Measurements from ENCODE around the gene QSOX1.

Gene QSOX1

GRCh38 chr1:180239145-180240096 lies 84.8 kb downstream of the QSOX1 start:
- DNase-seq (ENCODE audit: insufficient read length, low spot score) = no peak
- TF ChIP-seq SPI1 (IDR thresholded peaks at IDR 0.05; ENCODE audit: low read depth, low read length) (no peak), PAX5 (IDR thresholded peaks at IDR 0.05; ENCODE audit: insufficient read depth, low read length, severe bottlenecking) (no peak), TAF1 (IDR thresholded peaks at IDR 0.05; ENCODE audit: low read depth, low read length) (no peak), POLR2AphosphoS5 (IDR thresholded peaks at IDR 0.05; ENCODE audit: low read depth, low read length) (no peak), POU2F2 (IDR thresholded peaks at IDR 0.05; ENCODE audit: low read depth, low read length) (no peak), POLR2A (IDR thresholded peaks at IDR 0.05; ENCODE audit: low read depth, low read length) (no peak)
- FAIRE-seq = no peak

- no peak for TF ChIP-seq TAF1 (IDR thresholded peaks at IDR 0.05; ENCODE audit: low read depth, low read length)
- TF ChIP-seq POLR2AphosphoS5 (IDR thresholded peaks at IDR 0.05; ENCODE audit: low read depth, low read length) = no peak
- TF ChIP-seq PAX5 (IDR thresholded peaks at IDR 0.05; ENCODE audit: insufficient read depth, low read length, severe bottlenecking) = no peak
- no peak for TF ChIP-seq POU2F2 (IDR thresholded peaks at IDR 0.05; ENCODE audit: low read depth, low read length)
- TF ChIP-seq SPI1 (IDR thresholded peaks at IDR 0.05; ENCODE audit: low read depth, low read length) = no peak
- TF ChIP-seq POLR2A (IDR thresholded peaks at IDR 0.05; ENCODE audit: low read depth, low read length) = no peak
- no peak for FAIRE-seq
Observed at GRCh38 chr1:180241716-180242544, 87.3 kb downstream of the QSOX1 start.

GRCh38 chr1:180243517-180244221 lies 89.0 kb downstream of the QSOX1 start:
- TF ChIP-seq TAF1 (IDR thresholded peaks at IDR 0.05; ENCODE audit: low read depth, low read length) = no peak
- no peak for TF ChIP-seq POLR2A (IDR thresholded peaks at IDR 0.05; ENCODE audit: low read depth, low read length)
- no peak for TF ChIP-seq SPI1 (IDR thresholded peaks at IDR 0.05; ENCODE audit: low read depth, low read length)
- no peak for TF ChIP-seq PAX5 (IDR thresholded peaks at IDR 0.05; ENCODE audit: insufficient read depth, low read length, severe bottlenecking)
- TF ChIP-seq POU2F2 (IDR thresholded peaks at IDR 0.05; ENCODE audit: low read depth, low read length) = no peak
- TF ChIP-seq POLR2AphosphoS5 (IDR thresholded peaks at IDR 0.05; ENCODE audit: low read depth, low read length) = no peak
- FAIRE-seq (no peak), DNase-seq (ENCODE audit: insufficient read length, low spot score) (no peak)

More at GRCh38 chr1:180241716-180242544, 87.3 kb downstream of the QSOX1 start:
- no peak for DNase-seq (ENCODE audit: insufficient read length, low spot score)

GRCh38 chr1:180244840-180245239 lies 90.2 kb downstream of the QSOX1 start:
- TF ChIP-seq SPI1 (IDR thresholded peaks at IDR 0.05; ENCODE audit: low read depth, low read length) (no peak), POLR2A (IDR thresholded peaks at IDR 0.05; ENCODE audit: low read depth, low read length) (no peak), POLR2AphosphoS5 (IDR thresholded peaks at IDR 0.05; ENCODE audit: low read depth, low read length) (no peak), POU2F2 (IDR thresholded peaks at IDR 0.05; ENCODE audit: low read depth, low read length) (no peak), PAX5 (IDR thresholded peaks at IDR 0.05; ENCODE audit: insufficient read depth, low read length, severe bottlenecking) (no peak), TAF1 (IDR thresholded peaks at IDR 0.05; ENCODE audit: low read depth, low read length) (no peak)
- no peak for DNase-seq (ENCODE audit: insufficient read length, low spot score)
- FAIRE-seq = no peak

- TF ChIP-seq SPI1 (IDR thresholded peaks at IDR 0.05; ENCODE audit: low read depth, low read length) = no peak
- TF ChIP-seq PAX5 (IDR thresholded peaks at IDR 0.05; ENCODE audit: insufficient read depth, low read length, severe bottlenecking) = no peak
- TF ChIP-seq TAF1 (IDR thresholded peaks at IDR 0.05; ENCODE audit: low read depth, low read length) = no peak
- TF ChIP-seq POLR2A (IDR thresholded peaks at IDR 0.05; ENCODE audit: low read depth, low read length) = no peak
- TF ChIP-seq POLR2AphosphoS5 (IDR thresholded peaks at IDR 0.05; ENCODE audit: low read depth, low read length) = no peak
- TF ChIP-seq POU2F2 (IDR thresholded peaks at IDR 0.05; ENCODE audit: low read depth, low read length) = no peak
- FAIRE-seq (no peak), DNase-seq (ENCODE audit: insufficient read length, low spot score) (no peak)
Observed at GRCh38 chr1:180246579-180246978, 91.9 kb downstream of the QSOX1 start.

GRCh38 chr1:180247061-180247460 lies 92.4 kb downstream of the QSOX1 start:
- DNase-seq (ENCODE audit: insufficient read length, low spot score) (no peak), FAIRE-seq (no peak)
- TF ChIP-seq TAF1 (IDR thresholded peaks at IDR 0.05; ENCODE audit: low read depth, low read length) = no peak
- no peak for TF ChIP-seq POU2F2 (IDR thresholded peaks at IDR 0.05; ENCODE audit: low read depth, low read length)
- no peak for TF ChIP-seq PAX5 (IDR thresholded peaks at IDR 0.05; ENCODE audit: insufficient read depth, low read length, severe bottlenecking)
- TF ChIP-seq POLR2A (IDR thresholded peaks at IDR 0.05; ENCODE audit: low read depth, low read length) = no peak
- no peak for TF ChIP-seq SPI1 (IDR thresholded peaks at IDR 0.05; ENCODE audit: low read depth, low read length)
- TF ChIP-seq POLR2AphosphoS5 (IDR thresholded peaks at IDR 0.05; ENCODE audit: low read depth, low read length) = no peak

- FAIRE-seq (no peak), DNase-seq (ENCODE audit: insufficient read length, low spot score) (no peak)
- TF ChIP-seq TAF1 (IDR thresholded peaks at IDR 0.05; ENCODE audit: low read depth, low read length) = no peak
- no peak for TF ChIP-seq POLR2A (IDR thresholded peaks at IDR 0.05; ENCODE audit: low read depth, low read length)
- no peak for TF ChIP-seq SPI1 (IDR thresholded peaks at IDR 0.05; ENCODE audit: low read depth, low read length)
- no peak for TF ChIP-seq PAX5 (IDR thresholded peaks at IDR 0.05; ENCODE audit: insufficient read depth, low read length, severe bottlenecking)
- no peak for TF ChIP-seq POLR2AphosphoS5 (IDR thresholded peaks at IDR 0.05; ENCODE audit: low read depth, low read length)
- TF ChIP-seq POU2F2 (IDR thresholded peaks at IDR 0.05; ENCODE audit: low read depth, low read length) = no peak
Observed at GRCh38 chr1:180247580-180247979, 92.9 kb downstream of the QSOX1 start.

- DNase-seq (ENCODE audit: insufficient read length, low spot score) = no peak
- FAIRE-seq = no peak
- TF ChIP-seq PAX5 (IDR thresholded peaks at IDR 0.05; ENCODE audit: insufficient read depth, low read length, severe bottlenecking) (no peak), SPI1 (IDR thresholded peaks at IDR 0.05; ENCODE audit: low read depth, low read length) (no peak), POLR2AphosphoS5 (IDR thresholded peaks at IDR 0.05; ENCODE audit: low read depth, low read length) (no peak), TAF1 (IDR thresholded peaks at IDR 0.05; ENCODE audit: low read depth, low read length) (no peak), POLR2A (IDR thresholded peaks at IDR 0.05; ENCODE audit: low read depth, low read length) (no peak), POU2F2 (IDR thresholded peaks at IDR 0.05; ENCODE audit: low read depth, low read length) (no peak)
Observed at GRCh38 chr1:180248176-180248575, 93.5 kb downstream of the QSOX1 start.
